ENCODE data around the gene C9orf50. TPM values are rescaled to one million over a fixed set of nuclear protein-coding genes. Genes with fewer than 3 reads are reported as not detected.

The C9orf50 gene
- total RNA-seq, 1 experiment from 2014 or later = not detected

- H2AK5ac ChIP-seq (ENCODE audit: insufficient read length, low read length) = no peak overlapping the region
- H3K4me3 Mint-ChIP-seq = no peak overlapping the region
- H3K23ac ChIP-seq (ENCODE audit: insufficient read length, low read depth, low read length) = no peak overlapping the region
- H3K18ac ChIP-seq (ENCODE audit: insufficient read length, low read depth, low read length) = no peak overlapping the region
- DNase-seq = no peak
- no peak overlapping the region for H3K4ac ChIP-seq (ENCODE audit: low read depth, low read length)
- no peak overlapping the region for H2AFZ ChIP-seq (ENCODE audit: low read length)
- no peak overlapping the region for H4K5ac ChIP-seq (ENCODE audit: insufficient read length, low read depth, low read length)
- H2BK120ac ChIP-seq (ENCODE audit: low read depth, low read length, poor library complexity, severe bottlenecking) = no peak overlapping the region
- H3K4me1 ChIP-seq (ENCODE audit: insufficient read depth, low read length) = peaks cover 5% of the 10 kb centered on the region; the same call in 1 of the 2 replicates
- WGBS (ENCODE audit: extremely low coverage, insufficient read length, low lambda C conversion rate) = no CpG with 5 or more reads among the region's 15 CpGs
- H3K79me2 ChIP-seq (ENCODE audit: insufficient read depth, low read length) = no peaks in the 10 kb centered on the region
- no peaks in the 10 kb centered on the region for H3K9me3 ChIP-seq (ENCODE audit: control insufficient read depth, low read depth, low read length)
- H3K14ac ChIP-seq (ENCODE audit: insufficient read depth, low read length) = no peak overlapping the region; the same call in 1 of the 2 replicates
- H2BK20ac ChIP-seq (ENCODE audit: low read depth, low read length, poor library complexity, severe bottlenecking) = no peak overlapping the region
- H4K8ac ChIP-seq (replicated peaks; ENCODE audit: insufficient read length, low read depth, low read length) = no peak overlapping the region
- no peaks in the 10 kb centered on the region for H4K20me1 ChIP-seq (ENCODE audit: control insufficient read depth, insufficient read depth, insufficient read length)
- H3K36me3 Mint-ChIP-seq (ENCODE audit: insufficient read depth in 1 of 3, low read depth in 3 of 3) = no peaks in the 10 kb centered on the region
- H3K56ac ChIP-seq (ENCODE audit: insufficient read length, low read depth, low read length) = no peak overlapping the region
- 0 out of 7 replicates have a peak overlapping the region, but pooled peaks of 1 of the 3 experiments have one; percentile 28 for H3K27ac Mint-ChIP-seq
- peaks cover 32 to 44% of the 10 kb centered on the region in 2 experiments for H3K4me1 Mint-ChIP-seq
- H3K4me2 ChIP-seq (ENCODE audit: insufficient read depth, insufficient read length, low read length) = no peak overlapping the region
- no peak overlapping the region for H2BK12ac ChIP-seq (ENCODE audit: insufficient read length, low read depth, low read length)
- H3K27me3 ChIP-seq (ENCODE audit: insufficient read depth, low read length) = no peaks in the 10 kb centered on the region
- no peak overlapping the region for H3K27ac ChIP-seq (ENCODE audit: insufficient read length, low read depth, low read length)
- no peaks in the 10 kb centered on the region; a peak in 1 of 5 replicates for H3K9me3 Mint-ChIP-seq
- H3T11ph ChIP-seq (ENCODE audit: low read length) = no peak overlapping the region
- no peak overlapping the region for H4K91ac ChIP-seq (ENCODE audit: insufficient read length, low read depth, low read length)
- no peaks in the 10 kb centered on the region for H3K79me1 ChIP-seq (ENCODE audit: insufficient read depth, low read depth, low read length, poor library complexity, severe bottlenecking)
- no peak overlapping the region for H2BK15ac ChIP-seq (ENCODE audit: low read depth, low read length)
- H3K9ac ChIP-seq (ENCODE audit: extremely low read depth, insufficient read length, low read length) = no peak overlapping the region
- TF ChIP-seq CTCF (conservative IDR thresholded peaks at IDR 0.05) = no peak
- H3K23me2 ChIP-seq (ENCODE audit: insufficient read length, low read depth, low read length, poor library complexity, severe bottlenecking) = peaks cover 5% of the 10 kb centered on the region
- peaks cover 13% of the 10 kb centered on the region for H3K27me3 Mint-ChIP-seq (ENCODE audit: low read depth)
- no peak overlapping the region for H2BK5ac ChIP-seq (ENCODE audit: insufficient read length, low read length)
Observed at GRCh38 chr9:129606161-129607026, 14.5 kb downstream of the C9orf50 start.

Data from H9 (cell line).